Stimulated activated naive CD8-positive, alpha-beta T cell treated with anti-CD3 and anti-CD28 coated beads, Interleukin-15, Interleukin-2, amounts not matched to agents 100 U/mL and 50 U/mL, for 24 hours (primary cell): ENCODE measurements around the gene C16orf96.

Experiments
- ATAC-seq: fragments of 150-1000 bp; cut with Tn5 transposase; one replicate; pipeline ENCODE4 v1.10.0; 2021
- DNase-seq: peaks from one replicate; pipeline ENCODE4 v3.0.0; 2021

The C16orf96 gene

GRCh38 chr16:4649744-4650442 lies 93.8 kb downstream of the C16orf96 start:
- DNase-seq (no peak), ATAC-seq (no peak)
